HPDE6-E6E7 (cell line): ENCODE data around the gene UBL4A.

Experiments used
- DNase-seq: peaks from one replicate; pipeline ENCODE4 v3.0.0; 2011; ENCODE audit warnings: missing footprints; ENCODE audit errors: extremely low spot score

Gene UBL4A

GRCh38 chrX:154486396-154487207 is at the start of gene UBL4A:
UBL4A (minus strand) TSS chrX:154486615; CDS start chrX:154486584, 31 bp downstream.
- peak; percentile 45 for DNase-seq

GRCh38 chrX:154535892-154536291 is 49.5 kb upstream of the UBL4A start:
- DNase-seq, result no peak

- DNase-seq, result peak; percentile 85
These were observed 48.3 kb upstream of the UBL4A start for GRCh38 chrX:154534526-154535322.

GRCh38 chrX:154532690-154533089 is 46.3 kb upstream of the UBL4A start:
- DNase-seq, result no peak

GRCh38 chrX:154531626-154532025 is 45.2 kb upstream of the UBL4A start:
- DNase-seq, result no peak

- DNase-seq, result no peak
These were observed 43.9 kb upstream of the UBL4A start for GRCh38 chrX:154530286-154530685.

- no peak for DNase-seq
These were observed 42.8 kb upstream of the UBL4A start for GRCh38 chrX:154529206-154529612.

- peak; percentile 88 for DNase-seq
These were observed 40.7 kb upstream of the UBL4A start for GRCh38 chrX:154526901-154527675.

- DNase-seq, result no peak
These were observed 39.4 kb upstream of the UBL4A start for GRCh38 chrX:154525606-154526490.

GRCh38 chrX:154519389-154519788 is 33.0 kb upstream of the UBL4A start:
- no peak for DNase-seq

- no peak for DNase-seq
These were observed 30.8 kb upstream of the UBL4A start for GRCh38 chrX:154517101-154517781.

- DNase-seq, result no peak
These were observed 30.3 kb upstream of the UBL4A start for GRCh38 chrX:154516656-154517100.

- DNase-seq, result peak; percentile 73
These were observed 29.7 kb upstream of the UBL4A start, which contains the start of gene FAM3A for GRCh38 chrX:154515966-154516655. FAM3A (minus strand) TSS chrX:154516232; CDS start chrX:154515772, 460 bp downstream.

GRCh38 chrX:154515090-154515965 is 28.9 kb upstream of the UBL4A start:
- DNase-seq, result no peak

GRCh38 chrX:154513716-154514115 is 27.3 kb upstream of the UBL4A start:
- no peak for DNase-seq

- DNase-seq, result no peak
These were observed 26.6 kb upstream of the UBL4A start for GRCh38 chrX:154512879-154513553.

GRCh38 chrX:154511761-154512160 is 25.3 kb upstream of the UBL4A start:
- no peak for DNase-seq

- DNase-seq, result no peak
These were observed 23.0 kb upstream of the UBL4A start for GRCh38 chrX:154509455-154509854.
